ENCODE data around the gene AIMP1. TPM values are rescaled to one million over a fixed set of nuclear protein-coding genes. Genes with fewer than 3 reads are reported as not detected.

AIMP1 gene
- total and polyA plus RNA-seq, 4 experiments from 2014 or later: 47.0 to 95.9 (median 62.3) TPM

- no peaks in the 10 kb centered on the region for H3K9me3 ChIP-seq (ENCODE audit: control insufficient read depth in 1 of 2, low read length in 2 of 2)
- DNase-seq: no peak
- H3K4me3 ChIP-seq (ENCODE audit: low read length in 2 of 2): no peak overlapping the region
- Mint-ChIP-seq H3K9me3 (peaks cover 0 to 11% (median 0%) of the 10 kb centered on the region in 8 donors), H3K4me3 (no peak overlapping the region), H3K4me1 (peaks cover 32 to 50% (median 43%) of the 10 kb centered on the region in 4 donors), H3K36me3 (peaks cover 70 to 72% of the 10 kb centered on the region in 2 donors), H3K27ac (peak overlapping the region in 3 of 7 donors; percentile 20 to 55 (median 33)), H3K27me3 (no peaks in the 10 kb centered on the region)
- CTCF ChIA-PET (ENCODE audit: partially characterized antibody): interaction anchor here (0.9 kb wide), 1 partner anchor 16 kb away, joined by 3 read pairs; no protein-coding TSS in a partner anchor
- POLR2A ChIA-PET (ENCODE audit: partially characterized antibody): no interaction called here
- H3K27ac ChIP-seq (ENCODE audit: low read depth, low read length): no peak overlapping the region
- intact Hi-C loops (cut with micrococcal nuclease): no loop called here
- H3K27me3 ChIP-seq (ENCODE audit: insufficient read depth, low read length): no peaks in the 10 kb centered on the region
- H3K36me3 ChIP-seq (ENCODE audit: insufficient read depth, low read length): peaks cover 11% of the 10 kb centered on the region
- H3K4me1 ChIP-seq (ENCODE audit: insufficient read depth, low read length): peaks cover 18% of the 10 kb centered on the region
Measured at GRCh38 chr4:106344647-106344970, 28.3 kb downstream of the AIMP1 start.

GRCh38 chr4:106347167-106347566, 30.8 kb downstream of the AIMP1 start:
- intact Hi-C loops (cut with micrococcal nuclease): no loop called here
- peaks cover 47 to 66% of the 10 kb centered on the region in 2 donors for H3K36me3 Mint-ChIP-seq

DNA sequence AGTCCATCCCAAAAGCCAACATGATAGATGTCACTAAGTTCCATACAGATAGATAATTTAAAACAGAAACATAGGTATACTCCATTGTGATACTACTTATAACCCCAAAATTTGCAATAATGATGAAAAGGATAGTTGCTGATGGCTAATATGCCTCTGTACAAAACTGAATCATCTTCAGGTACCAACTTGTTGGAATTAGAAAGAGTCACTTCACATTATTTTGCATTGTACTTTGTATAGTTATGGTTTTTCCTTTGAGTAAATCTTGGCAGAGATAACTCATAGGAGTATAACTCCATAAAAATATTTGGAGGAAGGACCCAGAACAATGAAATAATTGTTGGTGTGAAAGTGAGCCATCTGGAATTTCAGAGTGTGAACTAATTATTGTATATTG, 34.7 kb downstream of the AIMP1 start:
- no peaks in the 10 kb centered on the region for H3K9me3 Mint-ChIP-seq
- POLR2A ChIA-PET (ENCODE audit: partially characterized antibody): no interaction called here
- intact Hi-C loops (cut with micrococcal nuclease): no loop called here

More at GRCh38 chr4:106347167-106347566, 30.8 kb downstream of the AIMP1 start:
- Mint-ChIP-seq H3K4me3 (no peak overlapping the region), H3K27me3 (no peaks in the 10 kb centered on the region), H3K9me3 (no peaks in the 10 kb centered on the region), H3K4me1 (peaks cover 13 to 26% (median 21%) of the 10 kb centered on the region in 4 donors), H3K27ac (peak overlapping the region in 1 of 7 donors; percentile 65)
- no peak for DNase-seq
- Histone ChIP-seq H3K4me1 (ENCODE audit: insufficient read depth, low read length) (no peaks in the 10 kb centered on the region), H3K27me3 (ENCODE audit: insufficient read depth, low read length) (no peaks in the 10 kb centered on the region), H3K9me3 (ENCODE audit: control insufficient read depth in 1 of 2, low read length in 2 of 2) (no peaks in the 10 kb centered on the region), H3K36me3 (ENCODE audit: insufficient read depth, low read length) (peaks cover 11% of the 10 kb centered on the region), H3K4me3 (ENCODE audit: low read length in 2 of 2) (no peak overlapping the region), H3K27ac (ENCODE audit: low read depth, low read length) (no peak overlapping the region)
- ChIA-PET POLR2A (ENCODE audit: partially characterized antibody) (no interaction called here), CTCF (ENCODE audit: partially characterized antibody) (no interaction called here)

DNA sequence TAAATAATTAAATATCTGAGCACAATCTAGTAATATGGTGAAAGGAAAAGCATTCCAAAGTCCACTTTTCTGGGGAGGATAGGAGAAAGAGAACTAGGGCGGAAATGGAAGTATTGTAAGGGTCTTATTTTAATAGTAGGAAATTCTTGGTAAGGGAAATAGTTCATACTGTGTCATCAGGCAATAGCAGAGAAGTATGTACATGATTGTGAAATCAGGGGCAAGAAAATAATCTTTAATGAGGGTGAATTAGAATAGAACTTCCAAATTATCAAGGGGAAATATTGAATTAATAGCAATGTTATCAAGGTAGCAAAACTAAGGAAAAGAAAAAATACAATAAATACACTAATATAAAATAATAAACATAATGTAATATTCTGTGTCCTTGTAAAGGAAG, 37.4 kb downstream of the AIMP1 start:
- Mint-ChIP-seq H3K4me1 (peaks cover 0 to 3% (median 0%) of the 10 kb centered on the region in 4 donors), H3K27me3 (no peaks in the 10 kb centered on the region), H3K27ac (no peak overlapping the region), H3K9me3 (no peaks in the 10 kb centered on the region), H3K36me3 (peaks cover 5 to 20% of the 10 kb centered on the region in 2 donors), H3K4me3 (no peak overlapping the region)
- POLR2A ChIA-PET (ENCODE audit: partially characterized antibody): no interaction called here
- Histone ChIP-seq H3K36me3 (ENCODE audit: insufficient read depth, low read length) (no peaks in the 10 kb centered on the region), H3K27ac (ENCODE audit: low read depth, low read length) (no peak overlapping the region), H3K9me3 (ENCODE audit: control insufficient read depth in 1 of 2, low read length in 2 of 2) (no peaks in the 10 kb centered on the region), H3K27me3 (ENCODE audit: insufficient read depth, low read length) (no peaks in the 10 kb centered on the region), H3K4me1 (ENCODE audit: insufficient read depth, low read length) (no peaks in the 10 kb centered on the region), H3K4me3 (ENCODE audit: low read length in 2 of 2) (no peak overlapping the region)
- intact Hi-C loops (cut with micrococcal nuclease): no loop called here
- CTCF ChIA-PET (ENCODE audit: partially characterized antibody): no interaction called here
- no peak for DNase-seq

More for the DNA sequence above, 34.7 kb downstream of the AIMP1 start:
- no peak overlapping the region for H3K4me3 ChIP-seq (ENCODE audit: low read length in 2 of 2)
- peaks cover 23 to 41% of the 10 kb centered on the region in 2 donors for H3K36me3 Mint-ChIP-seq
- CTCF ChIA-PET (ENCODE audit: partially characterized antibody): no interaction called here
- DNase-seq: no peak
- H3K4me1 Mint-ChIP-seq: peaks cover 0 to 3% (median 0%) of the 10 kb centered on the region in 4 donors
- no peaks in the 10 kb centered on the region for H3K27me3 ChIP-seq (ENCODE audit: insufficient read depth, low read length)
- H3K27ac ChIP-seq (ENCODE audit: low read depth, low read length): no peak overlapping the region
- no peaks in the 10 kb centered on the region for H3K27me3 Mint-ChIP-seq
- H3K36me3 ChIP-seq (ENCODE audit: insufficient read depth, low read length): peaks cover 11% of the 10 kb centered on the region
- no peak overlapping the region for H3K27ac Mint-ChIP-seq
- H3K4me3 Mint-ChIP-seq: no peak overlapping the region
- H3K4me1 ChIP-seq (ENCODE audit: insufficient read depth, low read length): no peaks in the 10 kb centered on the region
- H3K9me3 ChIP-seq (ENCODE audit: control insufficient read depth in 1 of 2, low read length in 2 of 2): no peaks in the 10 kb centered on the region

- peaks cover 0 to 10% of the 10 kb centered on the region in 2 donors for H3K36me3 Mint-ChIP-seq
- H3K27ac ChIP-seq (ENCODE audit: low read depth, low read length): no peak overlapping the region
- H3K9me3 Mint-ChIP-seq: no peaks in the 10 kb centered on the region
- intact Hi-C loops (cut with micrococcal nuclease): no loop called here
- H3K4me3 ChIP-seq (ENCODE audit: low read length in 2 of 2): no peak overlapping the region
- ChIA-PET POLR2A (ENCODE audit: partially characterized antibody) (no interaction called here), CTCF (ENCODE audit: partially characterized antibody) (no interaction called here)
- H3K9me3 ChIP-seq (ENCODE audit: control insufficient read depth in 1 of 2, low read length in 2 of 2): no peaks in the 10 kb centered on the region
- no peaks in the 10 kb centered on the region for H3K27me3 Mint-ChIP-seq
- H3K4me1 ChIP-seq (ENCODE audit: insufficient read depth, low read length): no peaks in the 10 kb centered on the region
- H3K36me3 ChIP-seq (ENCODE audit: insufficient read depth, low read length): no peaks in the 10 kb centered on the region
- H3K4me3 Mint-ChIP-seq: no peak overlapping the region
- no peak for DNase-seq
- no peak overlapping the region for H3K27ac Mint-ChIP-seq
- peaks cover 0 to 3% (median 0%) of the 10 kb centered on the region in 4 donors for H3K4me1 Mint-ChIP-seq
- H3K27me3 ChIP-seq (ENCODE audit: insufficient read depth, low read length): no peaks in the 10 kb centered on the region
Measured at GRCh38 chr4:106355193-106355592, 38.8 kb downstream of the AIMP1 start.

DNA sequence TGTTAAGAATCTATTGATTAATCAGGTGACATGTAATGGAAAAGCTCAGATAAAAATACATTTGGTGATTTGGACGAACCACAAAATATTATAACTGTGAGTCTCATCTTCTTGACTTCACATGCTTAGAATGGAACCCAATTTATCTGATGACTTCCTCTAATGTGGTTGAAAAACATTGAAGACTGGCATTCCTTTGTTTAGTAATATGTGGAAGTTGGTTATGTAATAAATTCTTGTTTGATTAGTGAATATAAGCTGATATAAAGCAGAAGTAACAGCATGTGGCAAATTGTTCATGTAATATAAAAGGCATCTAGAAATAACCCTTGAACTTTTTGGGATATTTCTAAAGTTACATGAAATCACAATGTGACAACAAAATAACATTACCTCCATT, 42.5 kb downstream of the AIMP1 start:
- H3K4me3 Mint-ChIP-seq: no peak overlapping the region
- Histone ChIP-seq H3K9me3 (ENCODE audit: control insufficient read depth in 1 of 2, low read length in 2 of 2) (no peaks in the 10 kb centered on the region), H3K36me3 (ENCODE audit: insufficient read depth, low read length) (no peaks in the 10 kb centered on the region), H3K4me3 (ENCODE audit: low read length in 2 of 2) (no peak overlapping the region), H3K27me3 (ENCODE audit: insufficient read depth, low read length) (no peaks in the 10 kb centered on the region), H3K27ac (ENCODE audit: low read depth, low read length) (no peak overlapping the region), H3K4me1 (ENCODE audit: insufficient read depth, low read length) (no peaks in the 10 kb centered on the region)
- H3K4me1 Mint-ChIP-seq: no peaks in the 10 kb centered on the region
- H3K27me3 Mint-ChIP-seq: no peaks in the 10 kb centered on the region
- no peaks in the 10 kb centered on the region for H3K36me3 Mint-ChIP-seq
- DNase-seq: no peak
- CTCF ChIA-PET (ENCODE audit: partially characterized antibody): no interaction called here
- no peaks in the 10 kb centered on the region for H3K9me3 Mint-ChIP-seq
- intact Hi-C loops (cut with micrococcal nuclease): no loop called here
- H3K27ac Mint-ChIP-seq: no peak overlapping the region
- POLR2A ChIA-PET (ENCODE audit: partially characterized antibody): no interaction called here

DNA sequence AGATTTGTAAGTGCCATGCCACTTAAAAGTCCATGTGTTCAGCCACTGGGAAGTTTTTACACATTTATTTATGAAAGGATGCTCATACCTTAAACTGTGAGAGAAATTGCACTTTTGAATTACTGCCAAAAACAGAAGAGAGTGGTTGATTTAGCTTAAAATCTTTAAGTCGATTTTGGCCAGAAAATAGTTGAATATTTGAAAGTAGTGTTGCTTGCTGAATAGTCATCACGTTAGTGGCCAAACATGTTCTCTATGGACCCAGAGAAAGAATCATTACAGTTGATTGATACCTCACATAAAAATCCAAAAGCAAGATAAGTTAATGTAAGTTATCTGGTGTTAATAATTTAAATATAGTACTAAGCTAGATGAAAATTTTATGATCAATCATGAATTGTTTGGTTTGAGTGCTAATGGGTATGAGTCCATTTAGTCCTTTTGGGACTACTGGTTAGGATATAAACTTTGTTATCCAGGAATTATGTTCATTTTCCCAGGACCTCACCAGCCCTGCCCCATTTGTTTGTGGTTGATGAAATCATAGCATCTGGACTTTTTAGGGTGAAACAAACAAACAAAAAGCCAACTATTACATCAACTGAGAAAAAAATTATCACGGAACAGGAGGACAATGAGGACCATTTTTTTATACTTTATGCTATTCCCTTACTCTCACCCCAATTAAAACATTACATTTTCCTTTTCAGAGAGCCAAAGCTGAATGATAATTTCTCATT, 45.9 kb downstream of the AIMP1 start:
- no peaks in the 10 kb centered on the region for H3K9me3 ChIP-seq (ENCODE audit: control insufficient read depth in 1 of 2, low read length in 2 of 2)
- intact Hi-C loops (cut with micrococcal nuclease): no loop called here
- H3K4me1 ChIP-seq (ENCODE audit: insufficient read depth, low read length): no peaks in the 10 kb centered on the region
- H3K36me3 Mint-ChIP-seq: no peaks in the 10 kb centered on the region
- DNase-seq: no peak
- H3K4me3 ChIP-seq (ENCODE audit: low read length in 2 of 2): no peak overlapping the region
- POLR2A ChIA-PET (ENCODE audit: partially characterized antibody): no interaction called here
- no peaks in the 10 kb centered on the region for H3K4me1 Mint-ChIP-seq
- H3K4me3 Mint-ChIP-seq: no peak overlapping the region
- no peaks in the 10 kb centered on the region for H3K9me3 Mint-ChIP-seq
- peaks cover 3 to 4% of the 10 kb centered on the region in 2 donors for H3K27me3 Mint-ChIP-seq
- no peak overlapping the region for H3K27ac ChIP-seq (ENCODE audit: low read depth, low read length)
- no peaks in the 10 kb centered on the region for H3K36me3 ChIP-seq (ENCODE audit: insufficient read depth, low read length)
- CTCF ChIA-PET (ENCODE audit: partially characterized antibody): no interaction called here
- no peak overlapping the region for H3K27ac Mint-ChIP-seq
- no peaks in the 10 kb centered on the region for H3K27me3 ChIP-seq (ENCODE audit: insufficient read depth, low read length)
